SH-SY5Y (cell line): ENCODE results near the gene SRSF12.

Source experiments
- GATA2 ChIP-seq: IDR thresholded peaks from 2 replicates; pipeline ENCODE4 v1.6.1; 2011; ENCODE audit warnings: mild to moderate bottlenecking, low read depth, low read length
- GATA3 ChIP-seq: IDR thresholded peaks from 2 replicates; pipeline ENCODE4 v1.6.1; 2011; ENCODE audit warnings: low read depth, mild to moderate bottlenecking, low read length, moderate library complexity

DNA sequence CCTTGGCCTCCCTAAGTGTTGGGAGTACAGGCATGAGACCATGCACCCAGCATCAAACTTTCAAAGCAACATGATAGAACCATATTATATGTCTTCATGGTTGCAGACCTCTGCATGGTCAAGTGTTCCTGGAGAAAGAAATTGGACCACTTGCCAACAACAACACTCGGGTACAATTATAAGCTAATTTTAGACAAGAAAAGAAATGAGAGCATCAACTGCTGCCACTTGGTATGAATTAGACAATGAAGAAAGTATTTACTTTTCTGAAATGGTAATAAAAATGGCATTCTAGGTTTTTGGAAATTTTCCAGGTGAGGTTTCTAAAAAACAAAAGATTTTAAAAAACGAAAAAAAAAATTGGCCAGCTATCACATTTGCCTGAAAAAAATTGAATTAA, 20.3 kb upstream of the SRSF12 start:
- TF ChIP-seq GATA3 (no peak), GATA2 (no peak)
